H1 (cell line): Measurements from ENCODE around the gene FCHSD1. TPM values are rescaled to one million over a fixed set of nuclear protein-coding genes. Genes with fewer than 3 reads are reported as not detected.

Experiments
- CTCF ChIP-seq, 3 experiments: IDR thresholded peaks; 1 replicate in 2 of 3; 2 replicates in 1 of 3; pipeline versions ENCODE4 v1.5.1 to v1.6.1; 2011; ENCODE audit warnings: low read length in 3 of 3, mild to moderate bottlenecking in 3 of 3, inconsistent platforms in 2 of 3, low read depth in 1 of 3, moderate library complexity in 1 of 3; ENCODE audit not compliant: insufficient read depth in 1 of 3; ENCODE audit errors: control extremely low read depth in 1 of 3
- USF2 ChIP-seq: IDR thresholded peaks from 2 replicates; pipeline ENCODE4 v1.6.1; 2011; ENCODE audit warnings: low read length, improper control_type of control experiment
- polyA plus RNA-seq, 7 experiments: library from polyadenylated mRNA; depleted of rRNA in 3 of 7; stranded (reverse) in 5 of 7; unstranded in 2 of 7; fragments of >200 nt in 5 of 7; fragments of 200-250 nt in 2 of 7; gene quantifications; 1 replicate in 5 of 7; 2 replicates in 1 of 7; 4 replicates in 1 of 7; pipeline versions ENCODE4 v1.2.1 to v1.2.3, GENCODE V29; 2011 to 2013; ENCODE audit warnings: missing spikeins in 2 of 7, mixed read lengths in 2 of 7
- total RNA-seq: library from RNA; stranded (reverse); fragmentation: NEBNext Ultra II Directional; extraction: Animal tissue kit (Norgen Biotek cat#: 25700); gene quantifications from 2 replicates; pipeline ENCODE4 v1.2.1, GENCODE V29; 2021

The FCHSD1 gene
- total and polyA plus RNA-seq, 2 of the 8 experiments (the other 6 are each of a cell fraction or from before 2014, with no cell fraction given) = 22.0 to 30.1 TPM

- TF ChIP-seq USF2 (no peak), CTCF (IDR thresholded peaks at IDR 0.05; ENCODE audit: control extremely low read depth in 1 of 3, insufficient read depth in 1 of 3, low read depth in 1 of 3, low read length in 3 of 3) (no peak)
Measured at GRCh38 chr5:141623611-141624010, 27.6 kb downstream of the FCHSD1 start (continued).
